ENCODE data around the gene ELP5.

DNA sequence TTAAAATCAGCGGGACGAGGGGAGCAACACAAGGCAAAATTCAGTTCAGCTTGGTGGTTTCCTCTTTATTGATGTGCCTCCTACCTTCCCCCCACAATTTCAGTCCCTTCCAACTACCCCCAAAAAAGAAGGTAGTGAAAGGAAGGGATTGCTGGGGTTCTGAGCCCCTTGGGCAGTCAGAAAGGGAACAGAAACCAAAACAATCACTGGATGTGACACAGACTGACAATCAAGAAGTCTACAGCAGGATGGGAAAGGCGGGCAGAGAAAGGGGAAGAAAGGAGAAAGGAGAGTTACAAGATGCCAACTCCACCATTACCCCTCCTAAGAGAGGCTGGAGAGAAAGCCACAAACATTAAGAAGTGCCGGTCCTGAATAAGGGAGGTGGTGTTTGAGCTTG, 11.6 kb upstream of the ELP5 start:
- TF ChIP-seq, protein P1, sequence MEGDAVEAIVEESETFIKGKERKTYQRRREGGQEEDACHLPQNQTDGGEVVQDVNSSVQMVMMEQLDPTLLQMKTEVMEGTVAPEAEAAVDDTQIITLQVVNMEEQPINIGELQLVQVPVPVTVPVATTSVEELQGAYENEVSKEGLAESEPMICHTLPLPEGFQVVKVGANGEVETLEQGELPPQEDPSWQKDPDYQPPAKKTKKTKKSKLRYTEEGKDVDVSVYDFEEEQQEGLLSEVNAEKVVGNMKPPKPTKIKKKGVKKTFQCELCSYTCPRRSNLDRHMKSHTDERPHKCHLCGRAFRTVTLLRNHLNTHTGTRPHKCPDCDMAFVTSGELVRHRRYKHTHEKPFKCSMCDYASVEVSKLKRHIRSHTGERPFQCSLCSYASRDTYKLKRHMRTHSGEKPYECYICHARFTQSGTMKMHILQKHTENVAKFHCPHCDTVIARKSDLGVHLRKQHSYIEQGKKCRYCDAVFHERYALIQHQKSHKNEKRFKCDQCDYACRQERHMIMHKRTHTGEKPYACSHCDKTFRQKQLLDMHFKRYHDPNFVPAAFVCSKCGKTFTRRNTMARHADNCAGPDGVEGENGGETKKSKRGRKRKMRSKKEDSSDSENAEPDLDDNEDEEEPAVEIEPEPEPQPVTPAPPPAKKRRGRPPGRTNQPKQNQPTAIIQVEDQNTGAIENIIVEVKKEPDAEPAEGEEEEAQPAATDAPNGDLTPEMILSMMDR (conservative IDR thresholded peaks at IDR 0.05; ENCODE audit: low read depth, low read length): no peak
- no peak for TF ChIP-seq FOS (IDR thresholded peaks at IDR 0.05; ENCODE audit: low read depth, low read length)
- TF ChIP-seq POLR2A (IDR thresholded peaks at IDR 0.05; ENCODE audit: low read depth, low read length): no peak
- no peak for TF ChIP-seq USF2 (IDR thresholded peaks at IDR 0.05; ENCODE audit: low read depth, low read length)
- TF ChIP-seq BHLHE40 (IDR thresholded peaks at IDR 0.05; ENCODE audit: low read depth, low read length): no peak
- TF ChIP-seq CHD1 (IDR thresholded peaks at IDR 0.05; ENCODE audit: low read depth, low read length): no peak
- no peak for TF ChIP-seq SMC3 (IDR thresholded peaks at IDR 0.05; ENCODE audit: low read depth, low read length)
